Retina (tissue), 1 donor: Measurements from ENCODE around the gene PLEKHG2.

Source experiments
- DNase-seq: peaks from one replicate; pipeline ENCODE4 v3.0.0-alpha.2; 2016

Gene PLEKHG2

DNA sequence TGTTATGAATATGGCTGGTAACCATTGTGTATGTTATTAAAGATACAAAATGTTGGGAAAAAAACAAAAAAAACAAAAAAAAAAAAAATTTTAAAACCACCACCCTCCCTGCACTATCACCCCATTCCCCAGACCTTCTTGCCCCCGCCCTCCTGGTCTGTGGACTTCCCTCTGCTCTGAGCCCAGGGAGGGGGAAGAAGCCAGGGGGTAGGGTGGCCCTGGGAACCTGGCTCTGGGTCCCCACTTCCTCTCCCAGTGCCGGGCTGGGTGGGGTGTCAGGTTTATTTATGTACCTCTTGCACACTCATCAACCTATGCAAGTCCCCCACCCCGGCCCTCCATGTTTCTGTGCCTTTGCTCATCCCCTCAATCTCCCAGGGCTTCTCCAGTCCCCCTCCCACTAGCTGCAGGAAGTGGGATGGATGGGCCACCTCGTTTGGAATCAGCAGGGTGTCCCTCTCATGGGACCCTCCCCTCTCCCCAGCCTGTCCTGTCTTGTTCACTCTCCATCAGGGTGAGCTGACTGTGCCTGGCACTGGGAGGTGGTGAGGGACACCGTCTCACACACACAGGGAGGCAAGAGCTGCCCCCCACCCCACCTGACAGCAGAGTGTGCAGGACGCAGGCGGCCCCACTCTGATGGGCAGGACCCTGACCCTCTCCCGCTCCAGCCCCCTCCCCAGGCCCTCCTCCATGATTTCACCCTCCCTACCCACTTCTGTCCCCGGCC lies 27.5 kb upstream of the PLEKHG2 start:
- DNase-seq: no peak

DNA sequence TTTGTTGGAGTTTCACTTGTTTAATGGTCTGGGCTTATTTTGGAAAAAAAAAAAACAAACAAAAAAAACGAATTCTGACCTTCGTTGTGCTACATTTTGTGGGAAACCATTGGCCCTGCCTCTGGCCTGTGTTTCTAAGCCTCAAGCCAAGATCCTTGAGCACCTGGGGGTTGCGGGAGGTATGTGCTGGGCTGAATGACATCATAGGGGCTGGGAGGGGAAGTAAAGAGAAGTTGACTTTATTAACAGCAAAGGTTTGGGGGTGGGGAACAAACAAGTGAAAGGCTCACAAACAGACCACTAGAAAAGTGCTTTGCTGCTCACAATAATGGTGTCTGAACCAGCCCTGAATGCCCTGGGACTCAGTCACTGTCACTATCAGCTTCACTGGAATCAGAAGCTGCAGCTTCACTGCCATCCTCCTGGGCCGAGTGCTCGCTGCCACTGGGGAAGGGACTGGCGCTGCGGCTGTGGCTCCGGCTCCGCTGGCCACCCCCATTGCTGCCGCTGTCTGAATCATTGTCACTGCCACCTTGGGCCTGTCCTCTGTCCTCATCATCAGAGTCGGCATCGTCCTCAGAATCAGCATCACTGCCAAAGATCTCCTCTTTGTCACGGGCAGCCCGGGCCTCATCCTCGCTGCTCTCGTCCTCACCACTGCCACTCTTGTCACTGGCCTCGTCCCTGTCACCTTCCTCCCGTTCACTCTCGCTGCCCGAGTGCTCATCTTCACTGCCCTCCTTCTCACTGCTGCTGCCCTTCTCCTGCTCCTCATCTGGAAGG lies 26.6 kb upstream of the PLEKHG2 start:
- DNase-seq: no peak

DNA sequence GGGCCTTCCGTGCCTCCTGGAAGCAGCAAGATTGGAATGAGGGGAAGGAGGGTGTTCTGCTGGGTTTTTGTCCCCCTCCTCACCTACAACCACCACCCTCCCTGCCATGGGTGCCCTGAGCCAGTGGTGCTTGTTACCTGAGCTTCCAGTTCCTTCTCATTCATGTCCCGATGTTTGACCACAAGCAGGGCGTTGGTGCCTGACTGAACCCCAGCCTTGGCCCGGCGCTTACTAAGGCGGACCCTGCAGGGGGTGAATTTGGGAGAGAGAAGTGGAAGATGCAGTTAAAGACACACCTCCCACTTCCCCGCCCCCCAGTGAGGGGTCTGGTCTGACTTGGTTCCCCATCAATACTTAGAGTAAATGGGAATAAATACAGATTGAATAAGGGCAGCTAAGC lies 25.9 kb upstream of the PLEKHG2 start:
- no peak for DNase-seq

DNA sequence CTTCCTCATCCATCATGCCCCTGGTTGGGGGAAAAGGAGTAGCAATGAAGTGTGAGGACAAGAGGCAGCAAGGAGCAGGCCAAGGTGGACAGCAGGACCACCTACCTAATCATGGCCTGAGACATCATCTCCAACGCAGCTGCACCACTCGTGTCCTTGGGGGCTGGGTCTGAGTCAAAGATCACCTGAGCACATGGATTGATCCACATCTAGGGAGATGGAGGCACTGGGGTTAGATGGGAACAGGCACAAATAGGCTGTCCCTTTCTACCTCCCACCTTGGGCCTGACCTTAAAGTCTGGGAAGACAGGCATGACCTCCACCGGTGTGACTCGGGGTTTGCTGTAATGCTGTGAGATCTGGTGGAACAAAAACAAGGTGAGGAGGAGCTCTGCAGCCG lies 23.8 kb upstream of the PLEKHG2 start:
- no peak for DNase-seq

DNA sequence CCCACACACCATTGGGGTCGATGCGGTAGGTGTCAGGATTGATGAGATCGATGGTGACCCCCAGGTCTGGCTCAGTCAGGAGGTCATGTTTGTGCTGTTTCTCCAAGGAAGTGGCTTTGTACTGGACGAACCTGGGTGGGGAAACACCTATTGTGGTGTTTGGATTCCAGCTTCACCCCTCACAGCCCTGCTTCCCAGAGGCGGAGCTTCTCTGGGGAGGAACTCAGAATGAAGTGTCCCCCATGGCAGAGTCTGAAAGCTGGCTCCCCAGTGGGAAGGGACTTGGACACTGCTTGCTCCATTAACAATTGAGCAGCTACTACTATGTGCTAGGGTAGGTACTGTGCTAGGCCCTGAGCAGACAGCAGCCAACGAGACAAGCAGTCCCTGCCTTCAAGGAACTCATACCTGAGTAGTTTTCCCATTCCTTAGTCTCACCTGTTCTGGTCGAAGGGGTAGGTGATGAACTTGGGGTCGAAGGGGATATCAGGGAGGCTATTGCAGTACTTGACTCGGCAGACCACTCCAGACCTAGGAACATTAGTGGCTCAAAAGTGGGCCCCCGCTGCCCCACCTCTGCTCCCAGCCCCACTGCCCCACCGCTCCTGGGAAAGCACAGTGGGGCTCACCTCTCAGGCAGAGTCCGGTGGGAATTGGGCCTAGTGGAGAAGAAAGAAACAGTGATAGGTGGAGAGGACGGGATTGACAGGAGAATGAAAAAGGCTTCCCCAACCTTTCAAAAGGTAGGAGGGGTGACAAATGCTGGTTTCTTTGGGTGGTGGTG lies 22.6 kb upstream of the PLEKHG2 start:
- no peak for DNase-seq

DNA sequence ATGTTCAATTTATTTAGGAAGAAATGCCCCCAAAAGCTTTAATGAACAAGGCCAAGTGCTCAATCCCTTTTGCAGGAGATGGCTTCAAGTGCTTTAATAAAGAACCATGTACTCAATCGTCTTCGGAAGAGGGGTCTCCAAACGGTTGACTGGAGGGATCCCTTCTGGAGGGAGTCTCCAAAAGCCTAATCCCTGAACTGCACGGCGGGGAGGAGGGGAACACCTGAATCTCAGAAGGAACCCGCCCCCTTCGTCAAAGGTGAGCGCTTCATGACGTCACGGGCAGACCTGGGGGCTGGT lies 22.1 kb upstream of the PLEKHG2 start:
- no peak for DNase-seq

DNA sequence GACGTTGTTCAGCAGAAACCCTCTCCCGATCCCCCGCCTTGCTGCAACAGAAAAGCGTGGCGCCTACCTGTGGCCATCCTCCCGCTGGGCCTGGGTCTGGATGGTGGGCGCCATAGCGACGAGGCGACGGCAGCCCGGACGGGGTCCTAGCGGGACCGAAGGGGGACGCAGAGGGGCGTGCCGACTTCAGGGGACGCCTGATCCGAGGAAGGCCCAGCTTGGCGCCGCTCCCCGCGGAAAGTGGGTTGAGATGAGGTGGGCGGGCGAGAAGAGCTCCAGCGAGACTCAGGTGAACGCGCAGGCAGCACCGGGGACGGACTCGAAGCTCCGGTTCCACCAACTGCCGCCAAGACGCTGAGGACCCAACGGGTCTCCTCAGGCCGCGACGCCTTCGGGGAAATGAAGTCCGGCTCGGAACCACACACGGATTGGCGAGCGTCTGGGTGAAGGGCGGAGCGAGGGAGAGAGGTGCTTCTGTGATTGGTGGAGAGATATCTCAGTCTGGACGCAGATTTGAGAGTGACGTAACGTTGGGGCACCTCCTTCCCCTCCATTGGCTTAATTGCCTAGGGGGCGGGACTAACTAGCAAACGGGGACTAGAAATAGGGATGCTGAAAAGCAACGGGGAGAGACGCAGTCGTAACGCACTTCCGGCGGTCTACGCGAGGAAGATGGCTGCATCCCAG lies 21.6 kb upstream of the PLEKHG2 start, which contains the start of the genes MED29 and PAF1:
TSS of gene MED29 (plus strand) at position 628 of the 687 bp plus-strand sequence. CDS start at position 673, 45 bp downstream.
TSS of gene PAF1 (minus strand) at position 356 of the 687 bp plus-strand sequence. CDS start at position 114, 242 bp downstream.
- peak; percentile 99 for DNase-seq

DNA sequence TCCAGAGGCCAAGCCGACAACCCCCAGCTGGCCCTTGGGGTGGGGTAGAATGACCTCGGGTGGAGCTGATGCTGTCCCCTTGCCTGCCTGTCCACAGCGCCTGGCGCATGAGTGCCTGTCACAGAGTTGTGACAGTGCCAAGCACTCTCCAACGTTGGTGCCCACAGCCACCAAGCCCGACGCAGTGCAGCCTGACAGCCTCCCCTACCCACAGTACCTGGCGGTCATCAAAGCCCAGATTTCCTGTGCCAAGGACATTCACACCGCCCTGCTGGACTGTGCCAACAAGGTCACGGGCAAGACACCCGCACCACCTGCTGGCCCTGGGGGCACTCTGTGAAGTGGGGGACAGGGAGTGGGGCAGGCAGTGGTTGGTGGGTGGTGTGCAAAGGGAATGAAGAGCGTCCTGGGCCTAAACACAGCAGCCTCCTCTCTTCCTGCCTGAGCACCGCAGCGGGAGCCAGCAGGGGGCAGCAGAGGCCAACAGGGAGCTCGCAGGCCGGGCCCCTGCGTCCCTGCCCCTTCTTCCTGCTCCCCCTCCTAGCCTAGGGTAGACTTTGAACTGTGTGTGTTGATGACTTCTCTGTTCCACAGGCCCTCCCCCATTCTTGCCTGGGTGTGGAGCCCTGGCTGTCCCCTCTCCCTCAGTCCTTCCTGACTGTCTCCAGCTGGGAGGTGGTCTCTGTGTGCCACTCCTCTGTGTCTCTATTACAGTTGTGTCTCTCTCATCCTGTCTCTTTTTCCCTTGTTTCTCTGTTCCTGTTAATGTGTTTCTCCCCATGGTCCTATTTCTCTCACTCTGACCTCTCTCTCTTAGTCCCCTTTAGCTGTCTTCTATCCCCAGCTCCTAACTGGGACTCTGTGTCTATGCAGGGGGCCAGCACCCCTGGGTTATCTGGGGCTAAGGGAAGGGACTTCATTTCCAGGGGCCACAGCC lies 14.8 kb upstream of the PLEKHG2 start:
- DNase-seq: peak; percentile 82

DNA sequence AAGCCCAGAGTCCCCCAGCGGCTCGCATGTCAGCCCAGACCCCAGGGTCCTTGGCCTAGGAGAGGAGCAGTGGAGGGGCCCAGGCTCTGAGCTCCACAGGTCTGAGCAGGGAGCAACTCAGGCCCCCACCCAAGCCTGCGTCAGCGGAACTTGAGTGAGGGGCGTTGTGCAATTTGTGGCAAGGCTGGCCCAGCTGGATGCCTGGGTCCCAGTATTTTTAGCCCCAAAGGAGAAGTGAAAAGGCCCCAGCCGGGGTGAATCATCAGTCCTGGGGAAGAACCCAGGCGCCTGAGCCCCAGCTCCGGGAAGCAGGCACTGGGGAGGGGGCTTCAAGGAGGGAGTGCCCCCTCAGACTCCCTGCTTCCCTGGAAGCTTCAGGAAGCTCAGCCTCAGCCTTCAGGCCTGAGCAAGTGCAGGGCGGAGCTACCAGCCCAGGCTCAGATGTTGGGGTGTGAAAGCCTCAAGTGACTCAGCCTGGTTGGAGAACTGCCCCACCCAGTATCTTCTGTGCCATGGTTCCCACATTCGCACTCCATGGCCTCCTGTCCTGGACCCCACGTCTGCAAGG lies 14.1 kb upstream of the PLEKHG2 start:
- DNase-seq: no peak

DNA sequence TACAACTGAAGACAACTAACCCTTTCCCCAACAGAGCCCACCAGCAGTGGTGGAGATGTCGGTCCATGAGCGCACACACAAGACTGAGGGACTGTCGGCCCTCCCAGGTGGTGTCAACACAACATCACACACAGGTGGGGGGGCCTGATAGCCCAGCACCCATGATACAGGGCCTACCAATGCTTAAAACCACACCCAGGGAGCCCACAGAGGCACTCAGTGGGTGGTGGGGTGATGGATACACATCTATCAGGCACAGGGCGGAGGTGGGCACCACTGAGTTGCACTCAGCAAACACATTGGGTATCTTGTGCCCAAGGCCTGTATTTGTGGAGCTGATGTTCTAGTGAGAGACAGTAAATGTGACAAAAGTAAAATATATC lies 12.8 kb upstream of the PLEKHG2 start:
- DNase-seq: no peak

DNA sequence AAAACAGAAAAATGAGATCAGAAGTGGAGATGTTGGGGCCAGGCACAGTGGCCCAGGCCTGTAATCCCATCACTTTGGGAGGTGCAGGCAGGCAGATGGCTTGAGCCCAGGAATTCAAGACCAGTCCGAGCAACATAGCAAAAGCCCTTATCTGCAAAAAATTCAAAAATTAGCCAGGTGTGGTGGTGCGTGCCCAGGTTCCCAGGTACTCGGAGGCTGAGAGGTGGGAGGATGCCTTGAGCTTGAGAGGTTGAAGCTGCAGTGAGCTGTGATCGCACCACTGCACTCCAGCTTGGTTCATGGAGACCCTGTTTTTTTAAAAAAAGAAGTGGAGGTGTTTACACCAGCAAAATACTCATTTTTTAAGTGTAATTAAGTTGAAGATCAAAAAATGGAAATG lies 12.4 kb upstream of the PLEKHG2 start:
- DNase-seq: no peak

DNA sequence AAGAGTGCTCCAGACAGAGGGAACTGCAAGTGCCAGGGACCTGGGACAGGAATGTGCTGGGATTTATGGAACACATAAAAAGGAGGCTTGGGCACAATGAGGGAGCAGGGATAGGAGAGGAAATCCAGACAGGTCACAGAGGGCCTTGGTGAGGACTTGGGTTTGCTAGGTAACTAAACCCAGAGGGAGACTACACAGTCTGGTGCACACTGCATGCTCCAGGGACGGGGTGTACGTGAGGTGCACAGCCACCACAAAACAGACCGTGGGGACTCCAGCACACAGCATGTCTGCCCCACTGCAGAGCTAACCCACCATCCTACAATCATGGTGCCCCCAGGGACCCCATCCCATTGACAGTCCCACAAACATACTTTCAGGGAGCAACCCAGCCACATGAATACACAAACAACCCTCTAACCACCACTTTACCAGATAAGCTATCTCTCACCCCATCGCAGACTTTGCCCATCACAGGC lies 11.4 kb upstream of the PLEKHG2 start:
- DNase-seq: no peak

DNA sequence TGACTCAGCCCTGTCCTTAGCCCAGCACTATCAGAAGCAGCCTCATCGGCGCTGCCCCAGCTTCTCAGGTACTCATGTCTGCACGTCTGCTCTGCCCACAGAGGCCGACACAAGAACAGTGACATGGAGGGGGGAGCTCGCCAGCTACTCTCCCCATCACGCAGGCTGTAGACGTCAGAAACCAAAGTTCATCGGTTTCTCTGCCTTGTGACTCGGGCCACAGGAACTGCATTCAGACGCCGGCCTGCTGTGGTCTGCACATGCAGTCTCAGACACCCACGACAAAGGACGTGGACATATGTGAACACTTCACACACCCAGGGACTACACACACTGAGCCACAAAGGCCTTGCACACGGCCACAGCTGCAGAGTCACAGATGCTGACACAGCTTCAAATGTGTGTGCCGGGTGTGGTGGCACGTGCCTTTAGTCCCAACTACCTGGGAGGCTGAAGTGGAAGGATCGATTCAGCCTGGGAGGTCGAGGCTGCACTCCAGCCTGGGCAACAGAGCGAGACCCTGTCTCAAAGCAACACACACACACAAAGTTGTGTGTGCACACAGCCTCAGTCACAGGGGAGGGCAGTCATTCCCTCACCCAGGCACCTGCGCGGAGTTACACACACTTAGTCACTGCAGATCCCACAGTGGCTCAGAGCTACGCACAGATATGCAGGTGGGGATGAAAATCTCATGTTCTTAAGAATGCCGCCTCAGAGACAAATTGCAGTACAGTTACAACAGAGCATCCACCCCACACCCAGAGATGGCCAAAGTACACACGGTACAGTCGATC lies 10.7 kb upstream of the PLEKHG2 start:
- DNase-seq: no peak

DNA sequence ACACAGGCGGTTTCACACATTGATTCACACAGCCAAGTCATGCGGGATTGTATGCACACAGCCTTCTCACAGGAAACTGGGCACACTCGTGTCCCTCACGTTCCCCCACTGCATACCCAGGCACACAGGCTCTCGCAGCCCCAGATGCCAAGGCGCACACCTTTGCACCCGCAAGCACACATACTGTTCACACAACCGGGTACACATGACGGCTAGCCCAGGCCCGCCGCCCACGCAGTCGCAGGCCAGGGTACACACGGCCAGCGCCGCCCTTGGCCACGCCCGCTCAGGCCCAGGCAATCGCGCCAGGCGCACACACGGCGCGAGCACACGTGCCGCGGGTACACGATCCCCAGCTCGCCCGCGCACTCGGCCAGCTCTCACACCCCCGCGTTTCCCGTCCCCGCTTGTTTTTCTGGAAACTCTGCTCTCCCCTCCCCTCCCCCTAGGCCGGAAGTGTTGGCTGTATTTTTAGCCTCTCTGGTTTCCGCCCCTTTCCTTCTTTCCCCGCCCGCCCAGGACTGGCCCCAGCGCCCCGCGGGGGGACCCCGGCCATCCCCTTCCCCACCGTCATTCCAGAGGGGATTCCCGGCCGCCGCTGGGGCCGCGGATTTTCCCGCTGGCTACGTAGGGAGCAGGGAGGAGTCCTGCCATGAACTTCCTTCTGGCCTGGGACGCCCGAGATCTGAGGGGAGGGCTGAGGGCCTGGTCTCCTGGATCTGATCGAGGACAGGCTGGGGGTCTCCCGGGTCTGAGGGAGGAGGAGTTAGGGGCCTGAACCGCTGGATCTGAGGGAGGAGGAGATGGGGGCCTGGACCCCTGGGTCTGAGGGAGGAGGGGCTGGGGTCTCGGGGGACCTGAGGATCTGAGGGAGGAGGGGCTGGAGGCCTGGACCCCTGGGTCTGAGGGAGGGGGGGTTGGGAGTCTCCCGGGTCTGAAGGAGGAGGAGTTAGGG lies 9.8 kb upstream of the PLEKHG2 start:
- DNase-seq: peak; percentile 81

DNA sequence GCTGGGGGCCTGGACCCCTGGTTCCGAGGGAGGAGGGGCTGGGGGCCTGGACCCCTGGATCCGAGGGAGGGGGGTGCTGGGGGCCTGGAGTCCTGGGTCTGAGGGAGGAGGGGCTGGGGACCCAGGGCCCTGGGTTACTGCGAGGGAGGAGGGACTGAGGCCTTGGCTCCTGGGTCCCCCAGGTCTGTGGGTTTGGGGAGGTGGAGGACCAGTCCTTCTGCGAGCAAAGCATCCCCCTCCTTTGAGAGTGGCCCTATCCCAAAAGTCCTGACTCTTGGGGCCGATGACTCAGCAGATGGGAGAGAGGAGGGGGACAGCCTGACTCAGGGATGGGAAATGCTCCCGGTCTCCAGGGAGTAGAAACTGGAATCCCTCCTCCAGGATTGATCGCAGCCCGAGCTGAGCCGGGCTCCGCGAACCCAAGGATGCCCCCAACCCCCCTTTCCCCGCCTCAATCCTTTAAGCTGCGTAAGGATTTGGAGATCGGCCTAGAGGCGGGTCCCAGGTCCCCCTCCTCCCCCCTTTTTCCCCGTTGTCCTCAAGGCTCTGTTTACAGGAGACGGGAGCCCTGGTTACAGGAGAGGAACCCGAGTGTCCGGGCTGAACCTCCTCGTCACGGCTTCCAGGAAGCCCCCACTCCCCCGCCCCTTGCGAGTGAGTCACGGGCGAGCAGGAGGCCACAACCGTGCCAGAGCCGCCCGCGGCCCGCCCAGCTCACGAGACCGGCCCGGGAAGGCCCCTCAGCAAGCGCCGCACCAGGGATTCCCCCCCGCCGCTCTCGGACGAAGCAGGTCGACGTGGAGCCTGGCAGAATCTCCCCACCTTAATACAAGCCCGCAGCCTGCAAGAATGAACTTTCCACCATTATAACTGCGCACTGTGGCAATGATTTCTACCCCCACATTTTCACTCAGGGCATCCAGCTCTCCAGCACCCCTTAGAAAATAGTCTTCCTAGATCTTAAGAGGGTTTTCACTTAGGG lies 8.8 kb upstream of the PLEKHG2 start:
- peak; percentile 69 for DNase-seq

DNA sequence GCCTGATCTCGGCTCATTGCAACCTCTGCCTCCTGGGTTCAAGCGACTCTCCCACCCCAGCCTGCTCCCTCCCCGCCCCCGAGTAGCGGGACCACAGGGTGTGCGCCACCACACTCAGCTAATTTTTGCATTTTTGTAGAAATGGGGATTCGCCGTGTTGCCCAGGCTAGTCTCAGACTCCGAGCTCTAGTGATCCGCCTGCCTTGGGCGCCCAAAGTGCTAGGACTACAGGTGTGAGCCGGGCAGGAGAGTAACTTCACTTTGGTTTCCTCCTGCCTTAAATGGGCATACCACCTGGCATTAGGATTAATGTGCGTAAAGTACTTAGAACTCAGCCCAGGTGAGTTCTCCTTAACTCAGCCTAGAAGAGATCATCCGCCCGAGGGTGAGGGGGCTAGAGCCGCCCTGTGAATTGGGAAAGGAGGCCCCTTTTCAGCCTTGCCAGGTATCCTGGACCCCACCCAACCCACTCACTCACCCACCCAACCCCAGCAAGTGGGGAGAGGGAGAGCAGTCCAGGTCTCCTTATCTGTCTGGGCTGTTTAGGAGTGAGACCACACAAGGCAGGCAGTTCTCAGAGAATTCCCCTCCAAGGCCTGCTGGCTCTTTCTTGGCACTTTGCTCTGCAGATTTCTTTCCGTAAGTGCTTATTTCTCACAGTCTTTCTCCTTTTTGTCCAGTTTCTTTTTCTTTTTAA lies 7.1 kb upstream of the PLEKHG2 start:
- DNase-seq: no peak

DNA sequence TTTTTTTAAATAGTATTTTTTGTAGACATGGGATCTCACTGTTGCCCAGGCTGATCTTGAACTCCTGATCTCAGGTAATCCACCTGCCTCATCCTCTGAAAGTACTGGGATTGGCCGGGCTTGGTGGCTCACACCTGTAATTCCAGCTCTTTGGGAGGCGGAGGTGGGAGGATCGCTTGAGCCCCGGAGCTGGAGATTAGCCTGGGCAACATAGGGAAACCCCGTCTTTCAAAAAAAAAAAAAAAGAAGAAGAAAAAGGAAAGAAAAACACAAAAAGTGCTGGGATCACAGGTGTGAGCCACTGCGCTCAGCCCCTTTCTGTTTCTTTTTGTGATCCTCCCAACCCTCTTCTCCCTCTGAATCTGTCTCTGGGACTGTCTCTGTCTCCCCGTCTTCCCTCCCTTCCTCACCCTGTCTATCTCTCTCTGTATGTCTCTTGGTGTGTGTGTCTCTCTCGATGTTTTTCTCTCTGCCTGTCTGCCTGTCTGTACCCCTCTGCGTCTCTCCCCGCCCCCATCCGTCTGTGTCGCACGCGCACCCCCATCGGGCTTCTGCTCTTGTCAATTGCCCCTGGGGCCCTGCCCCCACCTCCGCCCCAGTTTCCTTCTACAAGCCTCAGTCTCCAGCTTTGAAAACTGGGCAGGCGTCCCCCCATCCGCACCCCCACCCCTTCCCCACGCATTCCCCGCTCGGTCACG lies 6.4 kb upstream of the PLEKHG2 start:
- no peak for DNase-seq
